ENCODE measurements around the gene KIR3DL3. TPM values are rescaled to one million over a fixed set of nuclear protein-coding genes. Genes with fewer than 3 reads are reported as not detected.

KIR3DL3 gene
- polyA plus RNA-seq, 1 donor (not counting 4 experiments of a cell fraction or from before 2014, with no cell fraction given) = not detected

- no peak for FAIRE-seq
Observed at GRCh38 chr19:54692298-54692615, 32.0 kb upstream of the KIR3DL3 start.

GRCh38 chr19:54694648-54695047 lies 29.6 kb upstream of the KIR3DL3 start:
- H3K4me3 ChIP-seq (ENCODE audit: control insufficient read depth in 2 of 3, extremely low read depth in 1 of 3, insufficient read depth in 2 of 3, low read depth in 1 of 3, low read length in 3 of 3) = no peak overlapping the region
- no peaks in the 10 kb centered on the region for H3K4me1 ChIP-seq (ENCODE audit: control insufficient read depth, extremely low read depth, insufficient read depth, low read length)
- DNase-seq (ENCODE audit: low read depth, low spot score) = no peak
- H3K27me3 ChIP-seq (ENCODE audit: control insufficient read depth, extremely low read depth, insufficient read depth, low read length) = no peaks in the 10 kb centered on the region
- H3K9me3 ChIP-seq (ENCODE audit: control insufficient read depth, low read depth, low read length) = no peaks in the 10 kb centered on the region
- H3K79me2 ChIP-seq (ENCODE audit: control insufficient read depth, insufficient read depth, low read length) = no peaks in the 10 kb centered on the region
- no peak overlapping the region for H3K4me2 ChIP-seq (ENCODE audit: control insufficient read depth, extremely low read depth, insufficient read depth, low read depth, low read length)
- no peak for TF ChIP-seq EZH2 (IDR thresholded peaks at IDR 0.05; ENCODE audit: low read length)
- H3K9me1 ChIP-seq (ENCODE audit: control insufficient read depth, extremely low read depth, insufficient read depth, low read length) = no peaks in the 10 kb centered on the region
- H3K9ac ChIP-seq (ENCODE audit: control insufficient read depth, extremely low read depth, insufficient read depth, low read length) = no peak overlapping the region
- no peaks in the 10 kb centered on the region for H3K36me3 ChIP-seq (ENCODE audit: control insufficient read depth in 2 of 2, extremely low read depth in 1 of 2, insufficient read depth in 2 of 2, low read length in 2 of 2)
- no peaks in the 10 kb centered on the region for H4K20me1 ChIP-seq (ENCODE audit: control insufficient read depth, extremely low read depth, insufficient read depth, low read length)
- no peak overlapping the region for H3K27ac ChIP-seq (ENCODE audit: control insufficient read depth, insufficient read depth, low read length)
- no peak overlapping the region for H2AFZ ChIP-seq (ENCODE audit: control insufficient read depth, low read length)
- dilution Hi-C loops (cut with MboI; ENCODE audit: extremely low pct_ligation_motif_present, low sequenced_read_pairs) = no loop called here
- no peak for FAIRE-seq

More at GRCh38 chr19:54692298-54692615, 32.0 kb upstream of the KIR3DL3 start:
- H3K79me2 ChIP-seq (ENCODE audit: control insufficient read depth, insufficient read depth, low read length) = no peaks in the 10 kb centered on the region
- no peak overlapping the region for H3K9ac ChIP-seq (ENCODE audit: control insufficient read depth, extremely low read depth, insufficient read depth, low read length)
- dilution Hi-C loops (cut with MboI; ENCODE audit: extremely low pct_ligation_motif_present, low sequenced_read_pairs) = no loop called here
- H3K4me3 ChIP-seq (ENCODE audit: control insufficient read depth in 2 of 3, extremely low read depth in 1 of 3, insufficient read depth in 2 of 3, low read depth in 1 of 3, low read length in 3 of 3) = no peak overlapping the region
- H3K27me3 ChIP-seq (ENCODE audit: control insufficient read depth, extremely low read depth, insufficient read depth, low read length) = no peaks in the 10 kb centered on the region
- no peak overlapping the region for H2AFZ ChIP-seq (ENCODE audit: control insufficient read depth, low read length)
- no peaks in the 10 kb centered on the region for H3K9me1 ChIP-seq (ENCODE audit: control insufficient read depth, extremely low read depth, insufficient read depth, low read length)
- no peaks in the 10 kb centered on the region for H3K36me3 ChIP-seq (ENCODE audit: control insufficient read depth in 2 of 2, extremely low read depth in 1 of 2, insufficient read depth in 2 of 2, low read length in 2 of 2)
- no peaks in the 10 kb centered on the region for H3K4me1 ChIP-seq (ENCODE audit: control insufficient read depth, extremely low read depth, insufficient read depth, low read length)
- no peak overlapping the region for H3K4me2 ChIP-seq (ENCODE audit: control insufficient read depth, extremely low read depth, insufficient read depth, low read depth, low read length)
- TF ChIP-seq EZH2 (IDR thresholded peaks at IDR 0.05; ENCODE audit: low read length) (no peak), CTCF (optimal IDR thresholded peaks at IDR 0.05 in 1 of 3, IDR thresholded peaks at IDR 0.05 in 1 of 3, conservative IDR thresholded peaks at IDR 0.05 in 1 of 3; ENCODE audit: extremely low read depth in 1 of 3, insufficient read depth in 2 of 3, low read length in 3 of 3) (no peak)
- no peaks in the 10 kb centered on the region for H3K9me3 ChIP-seq (ENCODE audit: control insufficient read depth, low read depth, low read length)
- no peaks in the 10 kb centered on the region for H4K20me1 ChIP-seq (ENCODE audit: control insufficient read depth, extremely low read depth, insufficient read depth, low read length)
- no peak for DNase-seq (ENCODE audit: low read depth, low spot score)
- H3K27ac ChIP-seq (ENCODE audit: control insufficient read depth, insufficient read depth, low read length) = no peak overlapping the region

GRCh38 chr19:54696117-54696548 lies 28.1 kb upstream of the KIR3DL3 start:
- Histone ChIP-seq H3K4me2 (ENCODE audit: control insufficient read depth, extremely low read depth, insufficient read depth, low read depth, low read length) (no peak overlapping the region), H3K36me3 (ENCODE audit: control insufficient read depth in 2 of 2, extremely low read depth in 1 of 2, insufficient read depth in 2 of 2, low read length in 2 of 2) (no peaks in the 10 kb centered on the region), H3K9me3 (ENCODE audit: control insufficient read depth, low read depth, low read length) (no peaks in the 10 kb centered on the region), H3K9me1 (ENCODE audit: control insufficient read depth, extremely low read depth, insufficient read depth, low read length) (no peaks in the 10 kb centered on the region), H3K79me2 (ENCODE audit: control insufficient read depth, insufficient read depth, low read length) (no peaks in the 10 kb centered on the region), H3K9ac (ENCODE audit: control insufficient read depth, extremely low read depth, insufficient read depth, low read length) (no peak overlapping the region), H3K4me1 (ENCODE audit: control insufficient read depth, extremely low read depth, insufficient read depth, low read length) (no peaks in the 10 kb centered on the region), H4K20me1 (ENCODE audit: control insufficient read depth, extremely low read depth, insufficient read depth, low read length) (no peaks in the 10 kb centered on the region), H3K27ac (ENCODE audit: control insufficient read depth, insufficient read depth, low read length) (no peak overlapping the region), H2AFZ (ENCODE audit: control insufficient read depth, low read length) (no peak overlapping the region), H3K4me3 (ENCODE audit: control insufficient read depth in 2 of 3, extremely low read depth in 1 of 3, insufficient read depth in 2 of 3, low read depth in 1 of 3, low read length in 3 of 3) (no peak overlapping the region), H3K27me3 (ENCODE audit: control insufficient read depth, extremely low read depth, insufficient read depth, low read length) (no peaks in the 10 kb centered on the region)
- DNase-seq (ENCODE audit: low read depth, low spot score) = no peak
- no peak for FAIRE-seq
- TF ChIP-seq EZH2 (IDR thresholded peaks at IDR 0.05; ENCODE audit: low read length) (no peak), CTCF (optimal IDR thresholded peaks at IDR 0.05 in 1 of 3, IDR thresholded peaks at IDR 0.05 in 1 of 3, conservative IDR thresholded peaks at IDR 0.05 in 1 of 3; ENCODE audit: extremely low read depth in 1 of 3, insufficient read depth in 2 of 3, low read length in 3 of 3) (no peak)
- dilution Hi-C loops (cut with MboI; ENCODE audit: extremely low pct_ligation_motif_present, low sequenced_read_pairs) = no loop called here
